ENCODE measurements around the gene KRTAP19-7.

Gene KRTAP19-7

GRCh38 chr21:30552782-30553181, 8.3 kb downstream of the KRTAP19-7 start:
- no peak for TF ChIP-seq POLR2A (IDR thresholded peaks at IDR 0.05; ENCODE audit: low read depth, low read length)
- DNase-seq (ENCODE audit: insufficient read length, low spot score): no peak
- FAIRE-seq: no peak

DNA sequence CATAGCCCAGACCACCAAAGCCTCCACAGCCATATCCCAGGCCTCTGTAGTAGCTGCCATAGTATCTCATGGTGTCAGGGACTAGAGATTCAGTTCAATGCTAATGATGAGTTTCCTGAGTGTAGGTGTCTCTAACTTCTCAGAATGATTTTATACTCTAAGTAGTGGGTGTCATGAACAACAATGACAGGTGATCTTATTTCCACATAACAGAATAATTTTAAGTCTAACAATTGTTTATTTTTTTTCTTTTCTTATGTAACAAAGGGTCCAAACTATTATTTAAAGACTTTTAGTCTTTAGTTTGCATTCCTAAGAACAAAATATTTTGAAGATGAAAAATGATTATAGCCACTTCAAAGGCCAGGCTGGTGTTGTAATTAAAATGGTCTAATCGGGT, 19.4 kb downstream of the KRTAP19-7 start, which contains the start of gene KRTAP19-6:
Gene KRTAP19-6, minus strand, starts transcription at position 101 of the 400 bp plus-strand sequence. Its CDS starts 31 bp downstream, at position 70.
- FAIRE-seq (no peak), DNase-seq (ENCODE audit: insufficient read length, low spot score) (no peak)
- no peak for TF ChIP-seq POLR2A (IDR thresholded peaks at IDR 0.05; ENCODE audit: low read depth, low read length)

GRCh38 chr21:30518876-30519275, 42.2 kb downstream of the KRTAP19-7 start:
- FAIRE-seq (no peak), DNase-seq (ENCODE audit: insufficient read length, low spot score) (no peak)
- no peak for TF ChIP-seq POLR2A (IDR thresholded peaks at IDR 0.05; ENCODE audit: low read depth, low read length)

- DNase-seq (ENCODE audit: insufficient read length, low spot score) (no peak), FAIRE-seq (no peak)
- no peak for TF ChIP-seq POLR2A (IDR thresholded peaks at IDR 0.05; ENCODE audit: low read depth, low read length)
Observed at GRCh38 chr21:30515681-30516080, 45.4 kb downstream of the KRTAP19-7 start.
